ENCODE data around the gene NETO2. TPM values are rescaled to one million over a fixed set of nuclear protein-coding genes. Genes with fewer than 3 reads are reported as not detected.
A peak's percentile ranks its signal among the peaks of the same experiment; 100 is the strongest.
"Not testable (repeated sequence)": the region's sequence is repeated elsewhere in the genome, so short reads cannot be mapped to it uniquely, and the experiment has no call there.

The NETO2 gene
- total and polyA plus RNA-seq, 2 experiments from 2014 or later = 4.0 to 14.6 TPM

GRCh38 chr16:47139561-47140185 lies 4.1 kb downstream of the NETO2 start:
- in situ Hi-C loops (cut with MboI) = loop anchor here (10.0 kb wide), 1 partner anchor 1025 kb away; no protein-coding TSS in a partner anchor
- DNase-seq = no peak
- H3K79me2 ChIP-seq (ENCODE audit: insufficient read depth) = no peaks in the 10 kb centered on the region

GRCh38 chr16:47137925-47138324 lies 5.8 kb downstream of the NETO2 start:
- not testable (repeated sequence) for H3K27ac ChIP-seq; H3K4me3 ChIP-seq; H3K9ac ChIP-seq; H3K79me2 ChIP-seq (ENCODE audit: insufficient read depth); H3K36me3 ChIP-seq (ENCODE audit: low read depth); H2AFZ ChIP-seq; H3K4me1 ChIP-seq (ENCODE audit: insufficient read depth); H3K9me2 ChIP-seq (ENCODE audit: insufficient read depth); H3K27me3 ChIP-seq (replicated peaks; ENCODE audit: insufficient read depth); DNase-seq; H3F3A ChIP-seq (ENCODE audit: insufficient read depth); H4K20me1 ChIP-seq (ENCODE audit: insufficient read depth); H3K9me3 ChIP-seq (ENCODE audit: low read depth); H3K4me2 ChIP-seq (ENCODE audit: unreplicated experiment)
- in situ Hi-C loops (cut with MboI) = loop anchor here (10.0 kb wide), 1 partner anchor 1027 kb away; no protein-coding TSS in a partner anchor
- 87 to 93% methylated on average over 9 of the region's 9 CpGs for WGBS, 2 experiments (ENCODE audit: low coverage in 1 of 2, low lambda C conversion rate in 2 of 2, missing lambda C conversion rate in 2 of 2)

More at GRCh38 chr16:47139561-47140185, 4.1 kb downstream of the NETO2 start:
- H3K9ac ChIP-seq = no peak overlapping the region
- 91 to 92% methylated on average over 3 of the region's 3 CpGs for WGBS, 2 experiments (ENCODE audit: low coverage in 1 of 2, low lambda C conversion rate in 2 of 2, missing lambda C conversion rate in 2 of 2)
- no peaks in the 10 kb centered on the region for H3K9me2 ChIP-seq (ENCODE audit: insufficient read depth)
- no peaks in the 10 kb centered on the region for H4K20me1 ChIP-seq (ENCODE audit: insufficient read depth)
- H3K36me3 ChIP-seq (ENCODE audit: low read depth) = no peaks in the 10 kb centered on the region
- H3K4me3 ChIP-seq = no peak overlapping the region
- no peak overlapping the region for H3K27ac ChIP-seq
- H3K9me3 ChIP-seq (ENCODE audit: low read depth) = no peaks in the 10 kb centered on the region
- no peak overlapping the region for H2AFZ ChIP-seq
- peaks cover 5% of the 10 kb centered on the region; the same call in 1 of the 2 replicates for H3F3A ChIP-seq (ENCODE audit: insufficient read depth)
- H3K4me1 ChIP-seq (ENCODE audit: insufficient read depth) = peaks cover 7% of the 10 kb centered on the region
- H3K4me2 ChIP-seq (ENCODE audit: unreplicated experiment) = no peak overlapping the region
- H3K27me3 ChIP-seq (replicated peaks; ENCODE audit: insufficient read depth) = no peaks in the 10 kb centered on the region
- TF ChIP-seq EZH2phosphoT487 (IDR thresholded peaks at IDR 0.05; ENCODE audit: insufficient read depth, low read depth) (no peak), EZH2 (IDR thresholded peaks at IDR 0.05; ENCODE audit: insufficient read depth, poor library complexity, severe bottlenecking) (no peak)

GRCh38 chr16:47136099-47136842 lies 7.5 kb downstream of the NETO2 start:
- Histone ChIP-seq H3K79me2 (ENCODE audit: insufficient read depth) (no peaks in the 10 kb centered on the region), H3K4me3 (no peak overlapping the region), H3K36me3 (ENCODE audit: low read depth) (no peaks in the 10 kb centered on the region), H4K20me1 (ENCODE audit: insufficient read depth) (no peaks in the 10 kb centered on the region), H3K9me3 (ENCODE audit: low read depth) (no peaks in the 10 kb centered on the region), H3F3A (ENCODE audit: insufficient read depth) (no peaks in the 10 kb centered on the region), H2AFZ (no peak overlapping the region), H3K4me1 (ENCODE audit: insufficient read depth) (peaks cover 7% of the 10 kb centered on the region), H3K9ac (no peak overlapping the region), H3K27ac (no peak overlapping the region), H3K9me2 (ENCODE audit: insufficient read depth) (no peaks in the 10 kb centered on the region), H3K4me2 (ENCODE audit: unreplicated experiment) (no peak overlapping the region), H3K27me3 (replicated peaks; ENCODE audit: insufficient read depth) (no peaks in the 10 kb centered on the region)
- no peak for TF ChIP-seq EZH2 (IDR thresholded peaks at IDR 0.05; ENCODE audit: insufficient read depth, poor library complexity, severe bottlenecking)
- peak; percentile 16 for DNase-seq
- WGBS, 2 experiments (ENCODE audit: low coverage in 1 of 2, low lambda C conversion rate in 2 of 2, missing lambda C conversion rate in 2 of 2) = 93 to 95% methylated on average over 8 of the region's 8 CpGs
- in situ Hi-C loops (cut with MboI) = loop anchor here (10.0 kb wide), 1 partner anchor 1029 kb away; no protein-coding TSS in a partner anchor

GRCh38 chr16:47134550-47134949 lies 9.2 kb downstream of the NETO2 start:
- in situ Hi-C loops (cut with MboI) = loop anchor here (10.0 kb wide), 1 partner anchor 1030 kb away; no protein-coding TSS in a partner anchor
- no peak for TF ChIP-seq EZH2phosphoT487 (IDR thresholded peaks at IDR 0.05; ENCODE audit: insufficient read depth, low read depth)
- TF ChIP-seq EZH2 (IDR thresholded peaks at IDR 0.05; ENCODE audit: insufficient read depth, poor library complexity, severe bottlenecking) = no peak
- no peaks in the 10 kb centered on the region for H3K9me2 ChIP-seq (ENCODE audit: insufficient read depth)
- H3K9ac ChIP-seq = no peak overlapping the region
- no peak for DNase-seq
- H4K20me1 ChIP-seq (ENCODE audit: insufficient read depth) = no peaks in the 10 kb centered on the region
- no peaks in the 10 kb centered on the region for H3F3A ChIP-seq (ENCODE audit: insufficient read depth)
- H2AFZ ChIP-seq = no peak overlapping the region
- H3K4me1 ChIP-seq (ENCODE audit: insufficient read depth) = peaks cover 7% of the 10 kb centered on the region
- no peaks in the 10 kb centered on the region for H3K79me2 ChIP-seq (ENCODE audit: insufficient read depth)
- no peaks in the 10 kb centered on the region for H3K27me3 ChIP-seq (replicated peaks; ENCODE audit: insufficient read depth)
- H3K27ac ChIP-seq = no peak overlapping the region
- no peaks in the 10 kb centered on the region for H3K9me3 ChIP-seq (ENCODE audit: low read depth)
- 95 to 99% methylated on average over 4 of the region's 4 CpGs for WGBS, 2 experiments (ENCODE audit: low coverage in 1 of 2, low lambda C conversion rate in 2 of 2, missing lambda C conversion rate in 2 of 2)
- no peak overlapping the region for H3K4me3 ChIP-seq
- no peak overlapping the region for H3K4me2 ChIP-seq (ENCODE audit: unreplicated experiment)
- no peaks in the 10 kb centered on the region for H3K36me3 ChIP-seq (ENCODE audit: low read depth)

All from GM23248 (cell line).